H9 (cell line): ENCODE measurements around the gene RSBN1L. TPM values are rescaled to one million over a fixed set of nuclear protein-coding genes. Genes with fewer than 3 reads are reported as not detected.

Experiments
- DNase-seq: peaks from one replicate; pipeline ENCODE4 v3.0.0-alpha.2; 2017
- H2AFZ ChIP-seq: one replicate; pipeline ENCODE4 v1.6.1; 2013; ENCODE audit warnings: mild to moderate bottlenecking, low read length, control low read depth, moderate library complexity
- H2AK5ac ChIP-seq: 2 replicates; pipeline ENCODE4 v1.6.1; 2013; ENCODE audit warnings: low read length, control low read depth, mixed read lengths; ENCODE audit not compliant: insufficient read length
- H2BK120ac ChIP-seq: one replicate; pipeline ENCODE4 v1.6.1; 2013; ENCODE audit warnings: low read depth, mild to moderate bottlenecking, low read length, control low read depth, inconsistent platforms; ENCODE audit not compliant: poor library complexity, severe bottlenecking
- H2BK12ac ChIP-seq: 2 replicates; pipeline ENCODE4 v1.6.1; 2013; ENCODE audit warnings: low read length, control low read depth, mixed read lengths, low read depth; ENCODE audit not compliant: insufficient read length
- H2BK15ac ChIP-seq: 2 replicates; pipeline ENCODE4 v1.6.1; 2013; ENCODE audit warnings: low read depth, low read length, control low read depth
- H2BK20ac ChIP-seq: one replicate; pipeline ENCODE4 v1.6.1; 2013; ENCODE audit warnings: low read depth, mild to moderate bottlenecking, low read length, control low read depth, inconsistent platforms; ENCODE audit not compliant: poor library complexity, severe bottlenecking
- H2BK5ac ChIP-seq: 2 replicates; pipeline ENCODE4 v1.6.1; 2013; ENCODE audit warnings: low read length, control low read depth, mixed read lengths; ENCODE audit not compliant: insufficient read length
- H3K14ac ChIP-seq: 2 replicates; pipeline ENCODE4 v1.6.1; 2013; ENCODE audit warnings: low read length, control low read depth; ENCODE audit not compliant: insufficient read depth
- H3K18ac ChIP-seq: 2 replicates; pipeline ENCODE4 v1.6.1; 2013; ENCODE audit warnings: low read depth, mild to moderate bottlenecking, mixed read lengths, low read length, control low read depth; ENCODE audit not compliant: insufficient read length
- H3K23ac ChIP-seq: 2 replicates; pipeline ENCODE4 v1.6.1; 2013; ENCODE audit warnings: low read length, control low read depth, mixed read lengths, low read depth; ENCODE audit not compliant: insufficient read length
- H3K23me2 ChIP-seq: 2 replicates; pipeline ENCODE4 v1.6.1; 2013; ENCODE audit warnings: low read depth, mild to moderate bottlenecking, mixed read lengths, low read length, control low read depth; ENCODE audit not compliant: insufficient read length, poor library complexity, severe bottlenecking
- H3K27ac ChIP-seq: 2 replicates; pipeline ENCODE4 v1.5.1; 2013; ENCODE audit warnings: low read length, control low read depth, mixed read lengths, low read depth; ENCODE audit not compliant: insufficient read length
- H3K27me3 ChIP-seq: 2 replicates; pipeline ENCODE4 v1.6.1; 2013; ENCODE audit warnings: low read length, control low read depth, inconsistent platforms; ENCODE audit not compliant: insufficient read depth
- H3K4ac ChIP-seq: 2 replicates; pipeline ENCODE4 v1.6.1; 2013; ENCODE audit warnings: low read depth, mild to moderate bottlenecking, control low read depth, inconsistent platforms, low read length, moderate library complexity
- H3K4me1 ChIP-seq: 2 replicates; pipeline ENCODE4 v1.6.1; 2013; ENCODE audit warnings: low read length, control low read depth, inconsistent platforms; ENCODE audit not compliant: insufficient read depth
- H3K4me2 ChIP-seq: 2 replicates; pipeline ENCODE4 v1.6.1; 2013; ENCODE audit warnings: low read length, control low read depth, mixed read lengths; ENCODE audit not compliant: insufficient read length, insufficient read depth
- H3K56ac ChIP-seq: 2 replicates; pipeline ENCODE4 v1.6.1; 2013; ENCODE audit warnings: low read depth, mild to moderate bottlenecking, mixed read lengths, low read length, control low read depth; ENCODE audit not compliant: insufficient read length
- H3K79me1 ChIP-seq: 2 replicates; pipeline ENCODE4 v1.6.1; 2013; ENCODE audit warnings: low read depth, mild to moderate bottlenecking, moderate library complexity, low read length, control low read depth, inconsistent platforms; ENCODE audit not compliant: insufficient read depth, poor library complexity, severe bottlenecking
- H3K79me2 ChIP-seq: 2 replicates; pipeline ENCODE4 v1.6.1; 2013; ENCODE audit warnings: low read length, control low read depth, inconsistent platforms; ENCODE audit not compliant: insufficient read depth
- H3K9ac ChIP-seq: 2 replicates; pipeline ENCODE4 v1.6.1; 2013; ENCODE audit warnings: low read length, control low read depth, mixed read lengths; ENCODE audit not compliant: insufficient read length; ENCODE audit errors: extremely low read depth
- H3K9me3 ChIP-seq: one replicate; pipeline ENCODE4 v1.6.1; 2013; ENCODE audit warnings: low read depth, low read length, inconsistent platforms; ENCODE audit not compliant: control insufficient read depth
- H3T11ph ChIP-seq: one replicate; pipeline ENCODE4 v1.6.1; 2013; ENCODE audit warnings: mild to moderate bottlenecking, low read length, control low read depth, inconsistent platforms
- H4K20me1 ChIP-seq: one replicate; pipeline ENCODE4 v1.6.1; 2013; ENCODE audit not compliant: control insufficient read depth, insufficient read length, insufficient read depth
- H4K5ac ChIP-seq: 2 replicates; pipeline ENCODE4 v1.6.1; 2013; ENCODE audit warnings: low read depth, mild to moderate bottlenecking, mixed read lengths, low read length, control low read depth; ENCODE audit not compliant: insufficient read length
- H4K8ac ChIP-seq: replicated peaks from 2 replicates; pipeline ENCODE4 v1.6.1; 2013; ENCODE audit warnings: low read length, control low read depth, mixed read lengths, low read depth; ENCODE audit not compliant: insufficient read length
- H4K91ac ChIP-seq: 2 replicates; pipeline ENCODE4 v1.6.1; 2013; ENCODE audit warnings: low read depth, mild to moderate bottlenecking, moderate library complexity, mixed read lengths, low read length, control low read depth; ENCODE audit not compliant: insufficient read length
- H3K27ac Mint-ChIP-seq, 3 experiments: 2 replicates in 2 of 3; 3 replicates in 1 of 3; pipeline ENCODE4 v1.8.0; 2020 to 2021; ENCODE audit warnings: mixed read lengths in 3 of 3, mild to moderate bottlenecking in 1 of 3, moderate library complexity in 1 of 3
- H3K27me3 Mint-ChIP-seq: 2 replicates; pipeline ENCODE4 v1.8.0; 2021; ENCODE audit warnings: low read depth, mild to moderate bottlenecking, moderate library complexity, mixed read lengths
- H3K36me3 Mint-ChIP-seq, 3 experiments: 2 replicates in 2 of 3; 3 replicates in 1 of 3; pipeline ENCODE4 v1.8.0; 2020 to 2021; ENCODE audit warnings: low read depth in 3 of 3, mixed read lengths in 3 of 3; ENCODE audit not compliant: insufficient read depth in 1 of 3
- H3K4me1 Mint-ChIP-seq, 2 experiments: 2 replicates each; pipeline ENCODE4 v1.8.0; 2020; ENCODE audit warnings: mixed read lengths in 2 of 2
- H3K4me3 Mint-ChIP-seq, 2 experiments: 2 replicates in 1 of 2; 3 replicates in 1 of 2; pipeline ENCODE4 v1.8.0; 2020 to 2021; ENCODE audit warnings: mild to moderate bottlenecking in 2 of 2, mixed read lengths in 2 of 2, moderate library complexity in 1 of 2
- H3K9me3 Mint-ChIP-seq, 2 experiments: 2 replicates in 1 of 2; 3 replicates in 1 of 2; pipeline ENCODE4 v1.8.0; 2020; ENCODE audit warnings: mild to moderate bottlenecking in 2 of 2, mixed read lengths in 2 of 2, moderate library complexity in 1 of 2
- WGBS: extraction: QIAGEN DNeasy Blood & Tissue Kit; methylation state at CpG from one replicate; pipeline ENCODE4 v1.1.7; 2013; ENCODE audit warnings: missing lambda C conversion rate, low lambda C conversion rate, mixed read lengths; ENCODE audit not compliant: insufficient read length; ENCODE audit errors: extremely low coverage; 5-methylcytosine and 5-hydroxymethylcytosine counted together
- total RNA-seq: library from RNA; stranded (reverse); gene quantifications from 2 replicates; pipeline ENCODE4 v1.2.1, GENCODE V29; 2021
- TF ChIP-seq, protein P1 (sequence below): fragments of 200-600 bp; sonication (generic); conservative IDR thresholded peaks from 3 replicates; pipeline ENCODE4 v1.8.0; 2021; ENCODE audit warnings: antibody characterized with exemption, mild to moderate bottlenecking

The RSBN1L gene
- total RNA-seq, 1 experiment from 2014 or later, result 20.6 TPM

DNA sequence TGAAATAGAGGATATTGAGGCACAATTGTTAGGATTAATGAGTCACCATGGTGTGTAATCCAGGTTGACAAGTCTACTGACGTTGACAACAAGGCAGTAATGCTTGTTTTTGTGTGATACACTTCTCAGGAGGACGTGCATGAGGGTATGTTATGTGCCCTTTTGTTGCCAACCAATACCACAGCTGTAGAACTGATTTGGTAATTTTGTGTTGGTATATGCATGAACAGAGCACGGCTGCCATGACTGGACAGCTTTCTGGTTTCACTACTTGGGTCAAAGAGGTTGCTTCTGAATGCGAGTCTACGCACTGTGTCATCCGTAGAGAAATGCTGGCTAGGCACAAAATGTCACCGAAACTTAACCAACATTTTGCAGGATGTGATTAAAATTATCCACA is 135.2 kb downstream of the RSBN1L start:
- Histone ChIP-seq H2BK5ac (no peak overlapping the region), H2AK5ac (no peak overlapping the region), H4K20me1 (no peaks in the 10 kb centered on the region), H3K18ac (no peak overlapping the region), H2AFZ (no peak overlapping the region), H3K4me2 (no peak overlapping the region), H3K27me3 (no peaks in the 10 kb centered on the region), H3K23me2 (no peaks in the 10 kb centered on the region), H3K27ac (no peak overlapping the region), H3K79me2 (no peaks in the 10 kb centered on the region), H3K23ac (no peak overlapping the region), H3K4me1 (no peaks in the 10 kb centered on the region), H2BK120ac (no peak overlapping the region), H2BK12ac (no peak overlapping the region), H3K9me3 (no peaks in the 10 kb centered on the region), H3K14ac (no peak overlapping the region), H3K56ac (no peak overlapping the region), H3K79me1 (no peaks in the 10 kb centered on the region), H3K9ac (no peak overlapping the region), H2BK20ac (no peak overlapping the region), H3T11ph (no peak overlapping the region), H4K5ac (no peak overlapping the region), H3K4ac (no peak overlapping the region), H2BK15ac (no peak overlapping the region), H4K91ac (no peak overlapping the region), H4K8ac (no peak overlapping the region)
- DNase-seq, result no peak
- peaks cover 0 to 8% of the 10 kb centered on the region in 2 experiments; a peak in 1 of 4 replicates for H3K4me1 Mint-ChIP-seq
- H3K27me3 Mint-ChIP-seq, result no peaks in the 10 kb centered on the region
- no peak overlapping the region for H3K27ac Mint-ChIP-seq
- H3K9me3 Mint-ChIP-seq, result peaks cover 0 to 3% of the 10 kb centered on the region in 2 experiments; a peak in 1 of 5 replicates
- no CpG with 5 or more reads among the region's 7 CpGs for WGBS
- H3K4me3 Mint-ChIP-seq, result no peak overlapping the region
- TF ChIP-seq, protein P1, sequence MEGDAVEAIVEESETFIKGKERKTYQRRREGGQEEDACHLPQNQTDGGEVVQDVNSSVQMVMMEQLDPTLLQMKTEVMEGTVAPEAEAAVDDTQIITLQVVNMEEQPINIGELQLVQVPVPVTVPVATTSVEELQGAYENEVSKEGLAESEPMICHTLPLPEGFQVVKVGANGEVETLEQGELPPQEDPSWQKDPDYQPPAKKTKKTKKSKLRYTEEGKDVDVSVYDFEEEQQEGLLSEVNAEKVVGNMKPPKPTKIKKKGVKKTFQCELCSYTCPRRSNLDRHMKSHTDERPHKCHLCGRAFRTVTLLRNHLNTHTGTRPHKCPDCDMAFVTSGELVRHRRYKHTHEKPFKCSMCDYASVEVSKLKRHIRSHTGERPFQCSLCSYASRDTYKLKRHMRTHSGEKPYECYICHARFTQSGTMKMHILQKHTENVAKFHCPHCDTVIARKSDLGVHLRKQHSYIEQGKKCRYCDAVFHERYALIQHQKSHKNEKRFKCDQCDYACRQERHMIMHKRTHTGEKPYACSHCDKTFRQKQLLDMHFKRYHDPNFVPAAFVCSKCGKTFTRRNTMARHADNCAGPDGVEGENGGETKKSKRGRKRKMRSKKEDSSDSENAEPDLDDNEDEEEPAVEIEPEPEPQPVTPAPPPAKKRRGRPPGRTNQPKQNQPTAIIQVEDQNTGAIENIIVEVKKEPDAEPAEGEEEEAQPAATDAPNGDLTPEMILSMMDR, result no peak
- H3K36me3 Mint-ChIP-seq, result peaks cover 0 to 4% (median 2%) of the 10 kb centered on the region in 3 experiments; a peak in 2 of 7 replicates
